ENCODE measurements around the gene PDS5A. TPM values are rescaled to one million over a fixed set of nuclear protein-coding genes. Genes with fewer than 3 reads are reported as not detected.

PDS5A gene
- total and polyA plus RNA-seq, 2 experiments from 2014 or later, result 19.2 to 37.8 TPM

DNA sequence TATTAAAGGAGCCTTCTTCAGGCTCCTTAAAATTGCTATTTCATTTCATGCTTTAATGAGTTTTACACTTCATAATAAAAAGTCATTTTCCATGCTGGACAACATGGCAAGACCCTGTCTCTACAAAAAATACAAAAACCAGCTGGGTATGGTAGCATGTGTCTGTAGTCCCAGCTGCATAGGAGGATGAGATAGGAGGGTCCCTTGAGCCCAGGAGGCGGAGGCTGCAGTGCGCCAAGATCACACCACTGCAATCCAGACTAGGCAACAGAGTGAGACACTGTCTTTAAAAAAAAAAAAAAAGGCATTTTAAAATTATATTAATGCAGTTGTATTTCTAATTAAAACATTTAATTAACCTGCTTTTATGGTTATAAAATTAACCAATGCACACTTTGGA is 49.2 kb downstream of the PDS5A start:
- no peaks in the 10 kb centered on the region for H3K27me3 ChIP-seq
- TF ChIP-seq CTCF (IDR thresholded peaks at IDR 0.05; ENCODE audit: low read depth, low read length), result no peak
- H3K9me3 ChIP-seq (ENCODE audit: low read depth), result no peaks in the 10 kb centered on the region
- peaks cover 14% of the 10 kb centered on the region for H3K4me1 ChIP-seq (ENCODE audit: low read depth)
- DNase-seq (ENCODE audit: low read depth in 1 of 2, low spot score in 1 of 2), result no peak
- H3K4me3 ChIP-seq, result no peak overlapping the region
- peaks cover 14% of the 10 kb centered on the region for H3K36me3 ChIP-seq
- no peak overlapping the region for H3K27ac ChIP-seq

DNA sequence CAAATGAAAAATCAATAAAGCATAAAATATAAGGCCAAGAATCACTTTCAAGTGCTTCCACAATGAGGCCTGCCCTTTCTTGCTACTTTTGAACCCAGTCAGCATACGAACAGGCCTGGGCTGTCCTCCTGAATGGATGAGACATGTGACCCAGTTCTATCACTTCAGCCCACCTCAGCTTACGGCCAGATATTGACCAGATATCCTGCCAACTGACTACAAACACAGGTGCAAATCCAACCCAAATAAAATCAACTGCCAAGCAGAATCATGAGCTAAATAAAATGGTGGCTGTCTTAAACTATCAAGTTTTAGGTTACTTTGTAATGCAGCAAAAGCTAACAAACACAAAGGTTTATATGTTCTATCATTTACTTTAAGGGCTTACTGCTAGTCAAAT is 53.7 kb downstream of the PDS5A start:
- Histone ChIP-seq H3K4me1 (ENCODE audit: low read depth) (no peaks in the 10 kb centered on the region), H3K9me3 (ENCODE audit: low read depth) (no peaks in the 10 kb centered on the region), H3K27me3 (no peaks in the 10 kb centered on the region), H3K36me3 (peaks cover 25% of the 10 kb centered on the region), H3K27ac (no peak overlapping the region), H3K4me3 (no peak overlapping the region)
- TF ChIP-seq CTCF (IDR thresholded peaks at IDR 0.05; ENCODE audit: low read depth, low read length), result no peak
- no peak for DNase-seq (ENCODE audit: low read depth in 1 of 2, low spot score in 1 of 2)

DNA sequence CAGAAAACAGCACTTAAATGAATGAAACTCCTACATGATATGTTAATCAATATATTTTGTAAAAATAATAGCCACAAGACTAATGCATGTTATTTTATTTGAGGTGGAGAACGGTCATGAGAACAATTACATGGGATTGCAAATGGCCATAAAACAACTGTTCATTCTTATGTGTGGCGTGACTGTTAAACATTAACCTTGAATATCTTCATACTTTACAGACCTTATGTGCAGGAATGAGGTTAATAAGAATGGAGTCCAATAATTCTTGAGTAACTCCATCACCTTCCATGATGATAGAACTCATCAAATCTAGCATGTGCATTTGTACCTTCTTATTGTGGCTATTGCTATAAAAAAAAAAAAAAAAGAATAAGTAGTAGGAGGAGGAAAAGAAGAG is 55.3 kb downstream of the PDS5A start:
- H3K4me3 ChIP-seq, result no peak overlapping the region
- peaks cover 26% of the 10 kb centered on the region for H3K36me3 ChIP-seq
- H3K9me3 ChIP-seq (ENCODE audit: low read depth), result no peaks in the 10 kb centered on the region
- TF ChIP-seq CTCF (IDR thresholded peaks at IDR 0.05; ENCODE audit: low read depth, low read length), result no peak
- no peaks in the 10 kb centered on the region for H3K4me1 ChIP-seq (ENCODE audit: low read depth)
- no peak overlapping the region for H3K27ac ChIP-seq
- no peaks in the 10 kb centered on the region for H3K27me3 ChIP-seq
- no peak for DNase-seq (ENCODE audit: low read depth in 1 of 2, low spot score in 1 of 2)

- no peak for DNase-seq (ENCODE audit: low read depth in 1 of 2, low spot score in 1 of 2)
- Histone ChIP-seq H3K36me3 (peaks cover 41% of the 10 kb centered on the region), H3K4me1 (ENCODE audit: low read depth) (no peaks in the 10 kb centered on the region)
These were observed 64.2 kb downstream of the PDS5A start for GRCh38 chr4:39913471-39913870.

GRCh38 chr4:39910064-39910463 is 67.6 kb downstream of the PDS5A start:
- H3K4me1 ChIP-seq (ENCODE audit: low read depth), result no peaks in the 10 kb centered on the region
- no peak overlapping the region for H3K27ac ChIP-seq
- no peak overlapping the region for H3K4me3 ChIP-seq
- TF ChIP-seq CTCF (IDR thresholded peaks at IDR 0.05; ENCODE audit: low read depth, low read length), result no peak
- H3K9me3 ChIP-seq (ENCODE audit: low read depth), result no peaks in the 10 kb centered on the region
- H3K27me3 ChIP-seq, result no peaks in the 10 kb centered on the region
- H3K36me3 ChIP-seq, result peaks cover 30% of the 10 kb centered on the region
- DNase-seq (ENCODE audit: low read depth in 1 of 2, low spot score in 1 of 2), result no peak

More at GRCh38 chr4:39913471-39913870, 64.2 kb downstream of the PDS5A start:
- no peak overlapping the region for H3K27ac ChIP-seq
- no peaks in the 10 kb centered on the region for H3K9me3 ChIP-seq (ENCODE audit: low read depth)
- no peak overlapping the region for H3K4me3 ChIP-seq
- TF ChIP-seq CTCF (IDR thresholded peaks at IDR 0.05; ENCODE audit: low read depth, low read length), result no peak
- H3K27me3 ChIP-seq, result no peaks in the 10 kb centered on the region

GRCh38 chr4:39908284-39908683 is 69.4 kb downstream of the PDS5A start:
- DNase-seq (ENCODE audit: low read depth in 1 of 2, low spot score in 1 of 2), result no peak
- Histone ChIP-seq H3K4me1 (ENCODE audit: low read depth) (no peaks in the 10 kb centered on the region), H3K36me3 (peaks cover 24% of the 10 kb centered on the region)

More at GRCh38 chr4:39908284-39908683, 69.4 kb downstream of the PDS5A start:
- Histone ChIP-seq H3K9me3 (ENCODE audit: low read depth) (no peaks in the 10 kb centered on the region), H3K27ac (no peak overlapping the region), H3K27me3 (no peaks in the 10 kb centered on the region), H3K4me3 (no peak overlapping the region)
- no peak for TF ChIP-seq CTCF (IDR thresholded peaks at IDR 0.05; ENCODE audit: low read depth, low read length)
